ENCODE results near the gene HUNK.

HUNK gene

DNA sequence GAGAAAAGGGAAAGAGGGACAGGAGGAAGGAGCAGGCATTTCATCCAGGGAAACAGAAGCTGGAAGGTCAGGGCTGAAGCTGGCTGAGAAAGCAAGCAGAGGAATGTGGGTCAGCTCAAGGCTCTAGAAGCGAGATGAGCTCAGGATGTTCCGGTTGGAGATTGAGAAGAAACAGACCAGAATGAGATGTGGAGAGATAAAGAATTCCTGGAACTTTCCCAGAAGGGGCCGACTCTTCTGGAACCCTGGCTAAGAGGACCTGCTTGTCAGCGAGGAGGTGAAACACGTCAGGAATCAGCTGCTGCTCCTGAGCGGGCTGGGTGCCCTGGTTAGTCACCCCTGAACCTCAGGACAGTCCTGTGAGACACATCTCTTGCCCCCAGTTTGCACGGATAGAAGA, 75.9 kb downstream of the HUNK start:
- no peak overlapping the region for H3K4me3 ChIP-seq (ENCODE audit: low read depth, low read length)
- no peak for DNase-seq (ENCODE audit: low read depth)
- TF ChIP-seq CTCF (IDR thresholded peaks at IDR 0.05; ENCODE audit: insufficient read depth, low read depth, low read length, missing control alignments), result no peak

DNA sequence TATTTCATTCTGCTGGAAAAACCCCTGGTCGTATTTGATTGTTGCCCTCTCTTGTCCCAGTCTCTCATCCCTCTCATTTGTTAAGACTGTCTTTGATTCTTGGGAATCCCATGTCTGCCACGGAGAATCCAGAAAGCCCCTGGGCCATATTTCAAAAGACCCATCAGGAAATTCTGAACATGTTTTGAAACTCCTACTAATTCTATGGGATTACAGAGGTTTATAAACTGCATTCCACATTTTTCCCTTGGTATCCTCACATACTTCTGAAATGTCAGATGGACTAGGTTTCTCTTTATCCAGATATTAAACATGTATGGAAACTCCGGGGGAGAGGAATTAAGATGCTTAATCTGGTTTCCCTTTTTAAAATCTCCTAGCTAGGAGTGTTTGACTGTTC, 80.0 kb downstream of the HUNK start:
- no peak for TF ChIP-seq CTCF (IDR thresholded peaks at IDR 0.05; ENCODE audit: insufficient read depth, low read depth, low read length, missing control alignments)
- no peak for DNase-seq (ENCODE audit: low read depth)
- no peak overlapping the region for H3K4me3 ChIP-seq (ENCODE audit: low read depth, low read length)

- no peak overlapping the region for H3K4me3 ChIP-seq (ENCODE audit: low read depth, low read length)
- DNase-seq (ENCODE audit: low read depth), result no peak
- TF ChIP-seq CTCF (IDR thresholded peaks at IDR 0.05; ENCODE audit: insufficient read depth, low read depth, low read length, missing control alignments), result no peak
These were observed 84.8 kb downstream of the HUNK start for GRCh38 chr21:31957631-31958030.

- TF ChIP-seq CTCF (IDR thresholded peaks at IDR 0.05; ENCODE audit: insufficient read depth, low read depth, low read length, missing control alignments), result no peak
- no peak for DNase-seq (ENCODE audit: low read depth)
- H3K4me3 ChIP-seq (ENCODE audit: low read depth, low read length), result no peak overlapping the region
These were observed 87.1 kb downstream of the HUNK start for GRCh38 chr21:31959881-31960280.

- no peak overlapping the region for H3K4me3 ChIP-seq (ENCODE audit: low read depth, low read length)
- no peak for DNase-seq (ENCODE audit: low read depth)
- TF ChIP-seq CTCF (IDR thresholded peaks at IDR 0.05; ENCODE audit: insufficient read depth, low read depth, low read length, missing control alignments), result no peak
These were observed 88.2 kb downstream of the HUNK start for GRCh38 chr21:31961027-31961426.

- no peak overlapping the region for H3K4me3 ChIP-seq (ENCODE audit: low read depth, low read length)
- DNase-seq (ENCODE audit: low read depth), result no peak
- TF ChIP-seq CTCF (IDR thresholded peaks at IDR 0.05; ENCODE audit: insufficient read depth, low read depth, low read length, missing control alignments), result no peak
These were observed 88.9 kb downstream of the HUNK start for GRCh38 chr21:31961704-31962103.

DNA sequence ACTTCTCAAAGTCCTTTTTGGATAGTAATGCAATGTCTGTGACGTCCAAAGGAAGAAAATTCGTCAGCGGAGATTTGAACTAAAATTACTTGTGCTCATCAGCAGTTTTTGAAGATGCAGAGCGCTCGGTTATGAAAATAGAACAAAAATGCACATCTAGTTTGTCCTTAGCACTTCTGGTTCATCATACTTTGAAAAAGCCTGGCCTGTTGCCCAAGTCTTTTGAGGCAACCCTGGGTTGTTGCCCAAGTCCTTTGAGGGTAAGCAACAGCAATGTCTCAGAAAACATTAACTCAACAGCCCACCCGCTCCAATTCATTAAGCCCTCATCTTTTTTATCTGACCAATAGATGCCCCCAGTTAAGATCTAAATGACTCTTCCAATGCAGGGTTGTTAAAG, 91.9 kb downstream of the HUNK start:
- no peak for TF ChIP-seq CTCF (IDR thresholded peaks at IDR 0.05; ENCODE audit: insufficient read depth, low read depth, low read length, missing control alignments)
- no peak for DNase-seq (ENCODE audit: low read depth)
- H3K4me3 ChIP-seq (ENCODE audit: low read depth, low read length), result no peak overlapping the region

Data from GM12865 (cell line).